ENCODE data around the gene RAD51B. TPM values are rescaled to one million over a fixed set of nuclear protein-coding genes. Genes with fewer than 3 reads are reported as not detected.

Gene RAD51B
- polyA plus RNA-seq, 1 experiment: 6.6 TPM

GRCh38 chr14:68373847-68374444, 554.4 kb downstream of the RAD51B start:
- DNase-seq (ENCODE audit: low read depth, low spot score): no peak
- H3K27me3 ChIP-seq (ENCODE audit: control insufficient read depth, insufficient read depth, low read length): no peaks in the 10 kb centered on the region
- H3K27ac ChIP-seq (ENCODE audit: low read depth, low read length): no peak overlapping the region
- no peak for TF ChIP-seq CTCF (IDR thresholded peaks at IDR 0.05; ENCODE audit: low read depth, low read length)
- POLR2A ChIA-PET: no interaction called here
- H3K9me3 ChIP-seq (ENCODE audit: control insufficient read depth, insufficient read depth, low read length): no peaks in the 10 kb centered on the region
- no peak overlapping the region for H3K4me3 ChIP-seq (ENCODE audit: low read depth, low read length)
- CTCF ChIA-PET: interaction anchor here (0.6 to 1.1 kb wide), 2 partner anchors 29 to 470 kb away, joined by 3 to 5 read pairs; no protein-coding TSS in a partner anchor

- DNase-seq (ENCODE audit: low read depth, low spot score): no peak
- POLR2A ChIA-PET: no interaction called here
- Histone ChIP-seq H3K27ac (ENCODE audit: low read depth, low read length) (no peak overlapping the region), H3K4me3 (ENCODE audit: low read depth, low read length) (no peak overlapping the region), H3K9me3 (ENCODE audit: control insufficient read depth, insufficient read depth, low read length) (no peaks in the 10 kb centered on the region), H3K27me3 (ENCODE audit: control insufficient read depth, insufficient read depth, low read length) (no peaks in the 10 kb centered on the region)
- TF ChIP-seq CTCF (IDR thresholded peaks at IDR 0.05; ENCODE audit: low read depth, low read length): no peak
- CTCF ChIA-PET: interaction anchor here (0.6 to 1.1 kb wide), 2 partner anchors 29 to 469 kb away, joined by 3 to 5 read pairs; no protein-coding TSS in a partner anchor
These were observed 555.1 kb downstream of the RAD51B start for GRCh38 chr14:68374682-68375081.

DNA sequence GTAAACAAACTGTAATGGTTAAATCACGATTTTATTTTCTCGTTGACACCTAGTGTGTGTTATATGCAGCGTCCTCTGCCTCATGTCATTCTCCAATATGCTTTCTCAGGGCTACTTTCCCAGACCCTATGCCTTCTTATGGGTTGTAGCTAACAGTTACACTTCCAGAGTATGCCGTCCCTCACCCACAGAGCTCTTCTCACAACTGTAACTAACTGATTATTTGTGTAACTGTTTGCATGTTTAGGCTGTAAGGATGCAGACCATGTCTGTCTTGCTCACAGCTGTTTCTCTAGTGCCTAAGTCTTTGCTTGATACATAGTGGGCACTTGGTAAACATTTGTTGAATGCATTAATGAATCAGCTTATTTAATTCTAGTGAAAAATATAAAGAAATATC, 555.8 kb downstream of the RAD51B start:
- no peak for TF ChIP-seq CTCF (IDR thresholded peaks at IDR 0.05; ENCODE audit: low read depth, low read length)
- ChIA-PET CTCF (no interaction called here), POLR2A (no interaction called here)
- no peaks in the 10 kb centered on the region for H3K27me3 ChIP-seq (ENCODE audit: control insufficient read depth, insufficient read depth, low read length)
- H3K4me3 ChIP-seq (ENCODE audit: low read depth, low read length): no peak overlapping the region
- DNase-seq (ENCODE audit: low read depth, low spot score): no peak
- H3K27ac ChIP-seq (ENCODE audit: low read depth, low read length): no peak overlapping the region
- H3K9me3 ChIP-seq (ENCODE audit: control insufficient read depth, insufficient read depth, low read length): no peaks in the 10 kb centered on the region

DNA sequence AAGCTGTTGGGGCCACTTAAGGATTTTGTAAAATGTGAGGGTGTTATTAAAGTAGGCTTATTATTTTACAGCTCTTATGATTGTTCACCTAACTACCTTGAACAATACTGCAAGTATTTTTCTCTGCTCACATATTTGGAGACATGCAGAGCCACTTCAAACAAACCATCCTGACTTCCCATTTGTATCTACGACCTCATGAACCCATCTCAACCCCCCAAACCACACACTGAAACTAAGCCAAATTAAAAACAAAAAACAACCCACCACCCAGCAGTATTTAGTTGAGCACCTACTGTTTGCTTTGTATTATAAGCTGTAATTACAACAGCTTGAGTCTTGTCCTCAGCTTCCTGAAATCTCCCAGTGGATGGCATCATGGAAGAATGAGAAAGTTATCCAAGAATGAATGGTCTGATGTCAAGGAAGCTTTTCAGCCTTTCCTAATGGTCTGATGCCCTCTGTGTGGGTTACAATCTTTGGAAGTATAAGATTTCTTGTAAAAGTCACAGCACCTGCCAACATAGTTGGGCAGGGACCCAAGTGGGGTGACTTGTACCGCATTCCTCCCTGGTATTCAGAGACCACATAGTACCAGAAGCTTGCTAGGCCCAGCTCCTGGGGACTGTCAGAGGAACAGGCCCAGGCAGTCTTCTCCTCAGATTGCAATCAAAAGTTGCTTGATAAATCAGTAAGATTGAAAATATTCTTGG, 556.6 kb downstream of the RAD51B start:
- no peak for TF ChIP-seq CTCF (IDR thresholded peaks at IDR 0.05; ENCODE audit: low read depth, low read length)
- ChIA-PET POLR2A (no interaction called here), CTCF (interaction anchor here (0.6 kb wide), 1 partner anchor 288 kb away, joined by 5 read pairs; no protein-coding TSS in a partner anchor)
- DNase-seq (ENCODE audit: low read depth, low spot score): no peak
- H3K27me3 ChIP-seq (ENCODE audit: control insufficient read depth, insufficient read depth, low read length): no peaks in the 10 kb centered on the region
- H3K4me3 ChIP-seq (ENCODE audit: low read depth, low read length): no peak overlapping the region
- no peak overlapping the region for H3K27ac ChIP-seq (ENCODE audit: low read depth, low read length)
- H3K9me3 ChIP-seq (ENCODE audit: control insufficient read depth, insufficient read depth, low read length): no peaks in the 10 kb centered on the region

DNA sequence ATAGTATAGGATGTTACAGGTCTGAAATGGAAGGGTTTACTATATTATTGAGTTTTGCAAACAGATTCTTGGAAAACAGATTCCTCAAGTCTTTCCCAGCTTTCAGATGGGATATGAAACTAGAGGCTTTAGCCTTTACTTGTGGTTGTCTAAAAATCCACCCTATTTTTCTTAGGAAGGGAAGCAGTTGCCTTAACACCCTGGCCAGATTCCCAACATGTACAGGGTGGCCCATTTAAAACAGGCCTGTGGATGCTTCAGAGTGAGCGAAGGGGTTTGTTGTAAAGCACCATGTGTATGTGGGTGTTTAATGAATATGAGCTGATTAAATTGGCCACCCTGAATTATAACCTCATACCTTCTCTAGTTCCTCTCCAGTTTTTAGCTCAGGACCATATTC, 557.4 kb downstream of the RAD51B start:
- no peak overlapping the region for H3K27ac ChIP-seq (ENCODE audit: low read depth, low read length)

More for the DNA sequence above, 557.4 kb downstream of the RAD51B start:
- DNase-seq (ENCODE audit: low read depth, low spot score): no peak
- Histone ChIP-seq H3K4me3 (ENCODE audit: low read depth, low read length) (no peak overlapping the region), H3K9me3 (ENCODE audit: control insufficient read depth, insufficient read depth, low read length) (no peaks in the 10 kb centered on the region), H3K27me3 (ENCODE audit: control insufficient read depth, insufficient read depth, low read length) (no peaks in the 10 kb centered on the region)
- POLR2A ChIA-PET: no interaction called here
- no peak for TF ChIP-seq CTCF (IDR thresholded peaks at IDR 0.05; ENCODE audit: low read depth, low read length)
- CTCF ChIA-PET: no interaction called here

All from AG04450 (cell line).